ENCODE results near the gene TST.

TST gene

GRCh38 chr22:37008365-37008764, 10.9 kb downstream of the TST start:
- TF ChIP-seq, protein P1, sequence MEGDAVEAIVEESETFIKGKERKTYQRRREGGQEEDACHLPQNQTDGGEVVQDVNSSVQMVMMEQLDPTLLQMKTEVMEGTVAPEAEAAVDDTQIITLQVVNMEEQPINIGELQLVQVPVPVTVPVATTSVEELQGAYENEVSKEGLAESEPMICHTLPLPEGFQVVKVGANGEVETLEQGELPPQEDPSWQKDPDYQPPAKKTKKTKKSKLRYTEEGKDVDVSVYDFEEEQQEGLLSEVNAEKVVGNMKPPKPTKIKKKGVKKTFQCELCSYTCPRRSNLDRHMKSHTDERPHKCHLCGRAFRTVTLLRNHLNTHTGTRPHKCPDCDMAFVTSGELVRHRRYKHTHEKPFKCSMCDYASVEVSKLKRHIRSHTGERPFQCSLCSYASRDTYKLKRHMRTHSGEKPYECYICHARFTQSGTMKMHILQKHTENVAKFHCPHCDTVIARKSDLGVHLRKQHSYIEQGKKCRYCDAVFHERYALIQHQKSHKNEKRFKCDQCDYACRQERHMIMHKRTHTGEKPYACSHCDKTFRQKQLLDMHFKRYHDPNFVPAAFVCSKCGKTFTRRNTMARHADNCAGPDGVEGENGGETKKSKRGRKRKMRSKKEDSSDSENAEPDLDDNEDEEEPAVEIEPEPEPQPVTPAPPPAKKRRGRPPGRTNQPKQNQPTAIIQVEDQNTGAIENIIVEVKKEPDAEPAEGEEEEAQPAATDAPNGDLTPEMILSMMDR (IDR thresholded peaks at IDR 0.05; ENCODE audit: control extremely low read depth, extremely low read depth, low read depth, missing control alignments) = no peak
- no peak for DNase-seq (ENCODE audit: extremely low spot score)
- POLR2A ChIA-PET = no interaction called here
- CTCF ChIA-PET = interaction anchor here (1.1 to 2.0 kb wide), 3 partner anchors 9 to 31 kb away, joined by 3 to 7 read pairs (median 6); no protein-coding TSS in a partner anchor

- DNase-seq (ENCODE audit: extremely low spot score) = no peak
- POLR2A ChIA-PET = no interaction called here
- TF ChIP-seq, protein P1 (IDR thresholded peaks at IDR 0.05; ENCODE audit: control extremely low read depth, extremely low read depth, low read depth, missing control alignments) = no peak
- CTCF ChIA-PET = interaction anchor here (1.5 to 2.9 kb wide), 4 partner anchors 13 to 226 kb away, joined by 3 to 9 read pairs (median 6); no protein-coding TSS in a partner anchor
Observed at GRCh38 chr22:37007651-37008050, 11.6 kb downstream of the TST start.

- TF ChIP-seq, protein P1 (IDR thresholded peaks at IDR 0.05; ENCODE audit: control extremely low read depth, extremely low read depth, low read depth, missing control alignments) = no peak
- POLR2A ChIA-PET = no interaction called here
- CTCF ChIA-PET = interaction anchor here (0.7 to 1.8 kb wide), 3 partner anchors 22 to 146 kb away, joined by 3 to 4 read pairs (median 3); no protein-coding TSS in a partner anchor
- no peak for DNase-seq (ENCODE audit: extremely low spot score)
Observed at GRCh38 chr22:37002633-37003032, 16.6 kb downstream of the TST start.

- no peak for DNase-seq (ENCODE audit: extremely low spot score)
- TF ChIP-seq, protein P1 (IDR thresholded peaks at IDR 0.05; ENCODE audit: control extremely low read depth, extremely low read depth, low read depth, missing control alignments) = no peak
- ChIA-PET CTCF (interaction anchor here (1.0 kb wide), 1 partner anchor 28 kb away, joined by 3 read pairs; no protein-coding TSS in a partner anchor), POLR2A (no interaction called here)
Observed at GRCh38 chr22:37001826-37002225, 17.4 kb downstream of the TST start.

DNA sequence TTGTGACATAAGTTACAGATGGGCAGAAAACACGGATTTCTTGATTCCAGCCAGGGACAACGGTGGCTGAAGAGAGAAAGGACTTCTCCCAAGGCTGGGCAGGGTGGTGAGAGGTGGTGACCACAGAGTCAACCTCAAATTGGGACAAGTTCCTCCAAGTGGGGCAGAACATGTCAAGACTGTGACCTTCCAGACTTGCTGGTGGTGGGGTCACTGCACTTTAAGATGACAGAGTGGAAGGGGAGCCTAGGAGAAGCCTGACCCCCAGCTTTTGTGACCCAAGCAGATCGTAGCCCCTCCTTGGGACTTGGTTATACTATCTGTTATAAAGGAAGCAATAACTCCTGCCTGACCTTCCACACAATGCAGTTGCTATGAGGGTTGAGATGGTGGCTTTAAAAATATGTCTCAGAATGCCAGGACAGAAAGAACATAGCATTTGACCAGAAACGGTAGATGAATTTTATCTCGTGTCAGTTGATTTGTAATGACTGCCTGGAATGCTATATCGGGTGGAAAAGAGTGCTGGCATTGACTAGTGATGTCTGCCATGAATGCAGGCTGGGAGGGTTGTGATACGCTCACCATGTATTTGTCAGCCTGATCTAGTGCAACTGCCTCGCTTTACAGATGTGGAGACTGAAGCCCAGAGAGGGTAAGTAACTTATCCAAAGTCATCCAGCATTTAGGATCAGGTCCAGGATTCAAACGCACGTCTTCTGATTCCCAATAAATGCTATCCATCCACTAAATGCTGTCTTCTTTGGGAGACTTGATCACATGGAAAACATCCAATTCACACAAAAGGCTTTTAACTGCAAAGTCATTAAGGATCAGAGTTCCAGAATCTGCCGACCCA, 18.3 kb downstream of the TST start:
- POLR2A ChIA-PET = no interaction called here
- CTCF ChIA-PET = interaction anchor here (1.0 to 1.1 kb wide), 2 partner anchors 23 to 29 kb away, joined by 3 to 4 read pairs; no protein-coding TSS in a partner anchor
- TF ChIP-seq, protein P1 (IDR thresholded peaks at IDR 0.05; ENCODE audit: control extremely low read depth, extremely low read depth, low read depth, missing control alignments) = no peak
- no peak for DNase-seq (ENCODE audit: extremely low spot score)

DNA sequence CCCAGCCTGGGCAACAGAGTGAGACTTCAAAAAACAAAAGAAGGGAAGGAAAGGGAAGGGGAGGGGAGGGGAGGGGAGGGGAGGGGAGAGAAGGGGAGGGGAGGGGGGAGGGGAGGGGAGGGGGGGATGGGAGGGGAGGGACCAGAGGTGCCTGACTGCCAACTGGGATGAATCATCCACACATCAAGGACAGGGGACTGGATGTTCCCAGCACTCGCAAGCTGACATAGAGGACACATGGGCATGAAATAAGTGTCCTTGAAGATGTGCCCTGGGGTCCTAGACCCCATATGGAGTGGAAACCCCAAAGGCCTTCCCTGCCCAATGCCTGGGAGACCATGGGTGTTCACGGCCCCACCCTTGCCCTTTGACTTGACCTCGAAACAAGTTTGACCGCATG, 19.8 kb downstream of the TST start:
- CTCF ChIA-PET = interaction anchor here (5.2 kb wide), 1 partner anchor 22 kb away, joined by 27 read pairs; no protein-coding TSS in a partner anchor
- no peak for DNase-seq (ENCODE audit: extremely low spot score)
- POLR2A ChIA-PET = no interaction called here
- TF ChIP-seq, protein P1 (IDR thresholded peaks at IDR 0.05; ENCODE audit: control extremely low read depth, extremely low read depth, low read depth, missing control alignments) = no peak
